ENCODE measurements around the gene GCSAM. TPM values are rescaled to one million over a fixed set of nuclear protein-coding genes. Genes with fewer than 3 reads are reported as not detected.

Gene GCSAM
- total and polyA plus RNA-seq, 3 donors from 2014 or later = 0.06 to 0.63 (median 0.42) TPM

- H3K4me1 ChIP-seq = peaks cover 11% of the 10 kb centered on the region
- TF ChIP-seq CTCF (IDR thresholded peaks at IDR 0.05) = no peak
- no peak for TF ChIP-seq POLR2A (IDR thresholded peaks at IDR 0.05)
- no peak overlapping the region for H3K4me3 ChIP-seq
- no peak overlapping the region for H3K27ac ChIP-seq
- DNase-seq = peak; percentile 23
- no peaks in the 10 kb centered on the region for H3K9me3 ChIP-seq
- H3K36me3 ChIP-seq (ENCODE audit: low read depth, missing control alignments) = no peaks in the 10 kb centered on the region
- WGBS, 2 donors = 77 to 85% methylated on average over 4 of the region's 4 CpGs
- H3K27me3 ChIP-seq = no peaks in the 10 kb centered on the region
- intact Hi-C loops (cut with DNase I; ENCODE audit: low total_unique reads) = no loop called here
Measured at GRCh38 chr3:112117841-112118571, 15.0 kb downstream of the GCSAM start.

GRCh38 chr3:112117415-112117814 is 15.6 kb downstream of the GCSAM start:
- Histone ChIP-seq H3K27me3 (no peaks in the 10 kb centered on the region), H3K27ac (no peak overlapping the region), H3K36me3 (ENCODE audit: low read depth, missing control alignments) (no peaks in the 10 kb centered on the region), H3K4me3 (no peak overlapping the region), H3K4me1 (peaks cover 11% of the 10 kb centered on the region), H3K9me3 (no peaks in the 10 kb centered on the region)
- no peak for DNase-seq
- intact Hi-C loops (cut with DNase I; ENCODE audit: low total_unique reads) = no loop called here
- TF ChIP-seq POLR2A (IDR thresholded peaks at IDR 0.05) = no peak
- no peak for TF ChIP-seq CTCF (IDR thresholded peaks at IDR 0.05)
- 88 to 91% methylated on average over 1 of the region's 1 CpG for WGBS, 2 donors

- DNase-seq = no peak
- TF ChIP-seq POLR2A (IDR thresholded peaks at IDR 0.05) (no peak), CTCF (IDR thresholded peaks at IDR 0.05) (no peak)
- no peaks in the 10 kb centered on the region for H3K9me3 ChIP-seq
- 62 to 67% methylated on average over 13 of the region's 13 CpGs for WGBS, 2 donors
- H3K27me3 ChIP-seq = no peaks in the 10 kb centered on the region
- peaks cover 11% of the 10 kb centered on the region for H3K4me1 ChIP-seq
- no peak overlapping the region for H3K27ac ChIP-seq
- H3K36me3 ChIP-seq (ENCODE audit: low read depth, missing control alignments) = no peaks in the 10 kb centered on the region
- H3K4me3 ChIP-seq = no peak overlapping the region
- intact Hi-C loops (cut with DNase I; ENCODE audit: low total_unique reads) = no loop called here
Measured at GRCh38 chr3:112116748-112117186, 16.3 kb downstream of the GCSAM start.

GRCh38 chr3:112115806-112116383 is 17.2 kb downstream of the GCSAM start:
- TF ChIP-seq CTCF (IDR thresholded peaks at IDR 0.05) = no peak
- TF ChIP-seq POLR2A (IDR thresholded peaks at IDR 0.05) = no peak
- no peak for DNase-seq
- peaks cover 11% of the 10 kb centered on the region for H3K4me1 ChIP-seq
- H3K4me3 ChIP-seq = no peak overlapping the region
- no peaks in the 10 kb centered on the region for H3K27me3 ChIP-seq
- H3K27ac ChIP-seq = no peak overlapping the region
- intact Hi-C loops (cut with DNase I; ENCODE audit: low total_unique reads) = no loop called here
- no peaks in the 10 kb centered on the region for H3K36me3 ChIP-seq (ENCODE audit: low read depth, missing control alignments)
- WGBS, 2 donors = 84 to 92% methylated on average over 6 of the region's 6 CpGs
- no peaks in the 10 kb centered on the region for H3K9me3 ChIP-seq

Measured in testis (tissue), 3 donors.